Right ventricle myocardium inferior (tissue), 1 donor: ENCODE results near the gene VSIG1. TPM values are rescaled to one million over a fixed set of nuclear protein-coding genes. Genes with fewer than 3 reads are reported as not detected.

Experiments used
- ATAC-seq: fragments of 200-7000 bp; cut with Tn5 transposase; one replicate; pipeline ENCODE4 v1.9.1; 2020; ENCODE audit warnings: mild to moderate bottlenecking, moderate library complexity
- DNase-seq: peaks from one replicate; pipeline ENCODE4 v3.0.0; 2021; ENCODE audit errors: missing footprints
- intact Hi-C: fragments of 100-400 bp; cut with DNase I; formaldehyde crosslinking; loops from one replicate; pipeline ENCODE4 v1.11.0; 2022
- total RNA-seq: library from RNA; stranded (reverse); fragmentation: NEBNext Ultra II Directional; extraction: Animal tissue kit (Norgen Biotek cat#: 25700); gene quantifications from one replicate; pipeline ENCODE4 v1.2.1, GENCODE V29; 2021
- donor health status: DM: no; HTN: yes; CAD: no; lungs with severe emphysema.

VSIG1 gene
- total RNA-seq, 1 donor from 2014 or later = not detected

GRCh38 chrX:108053218-108053617 is 8.4 kb downstream of the VSIG1 start:
- ATAC-seq = no peak
- intact Hi-C loops = no loop called here

GRCh38 chrX:108055546-108055945 is 10.7 kb downstream of the VSIG1 start:
- intact Hi-C loops = no loop called here

More at GRCh38 chrX:108053218-108053617, 8.4 kb downstream of the VSIG1 start:
- no peak for DNase-seq

GRCh38 chrX:108059801-108060200 is 14.9 kb downstream of the VSIG1 start:
- intact Hi-C loops = no loop called here
- DNase-seq (no peak), ATAC-seq (no peak)

More at GRCh38 chrX:108055546-108055945, 10.7 kb downstream of the VSIG1 start:
- ATAC-seq (no peak), DNase-seq (no peak)

GRCh38 chrX:108064001-108064400 is 19.1 kb downstream of the VSIG1 start:
- intact Hi-C loops = no loop called here
- ATAC-seq (no peak), DNase-seq (no peak)

- DNase-seq (no peak), ATAC-seq (no peak)
- intact Hi-C loops = no loop called here
These were observed 19.7 kb downstream of the VSIG1 start for GRCh38 chrX:108064613-108065012.

- DNase-seq = no peak
- ATAC-seq = no peak
- intact Hi-C loops = no loop called here
These were observed 23.3 kb downstream of the VSIG1 start for GRCh38 chrX:108068121-108068520.

GRCh38 chrX:108070891-108071290 is 26.0 kb downstream of the VSIG1 start:
- no peak for DNase-seq
- no peak for ATAC-seq
- intact Hi-C loops = loop anchor here (5.0 kb wide), 1 partner anchor 49 kb away; no protein-coding TSS in a partner anchor

GRCh38 chrX:108071578-108071977 is 26.7 kb downstream of the VSIG1 start:
- intact Hi-C loops = loop anchor here (5.0 kb wide), 1 partner anchor 49 kb away; no protein-coding TSS in a partner anchor
- no peak for ATAC-seq
- DNase-seq = no peak

- DNase-seq (no peak), ATAC-seq (no peak)
- intact Hi-C loops = loop anchor here (5.0 kb wide), 1 partner anchor 50 kb away; no protein-coding TSS in a partner anchor
These were observed 27.9 kb downstream of the VSIG1 start for GRCh38 chrX:108072746-108073145.

- no peak for ATAC-seq
- DNase-seq = no peak
- intact Hi-C loops = no loop called here
These were observed 36.2 kb downstream of the VSIG1 start for GRCh38 chrX:108081110-108081509.

- ATAC-seq (no peak), DNase-seq (no peak)
- intact Hi-C loops = no loop called here
These were observed 42.9 kb downstream of the VSIG1 start for GRCh38 chrX:108087792-108088191.

- intact Hi-C loops = no loop called here
- DNase-seq = no peak
- no peak for ATAC-seq
These were observed 43.6 kb downstream of the VSIG1 start for GRCh38 chrX:108088511-108088910.

GRCh38 chrX:108090491-108091263 is 45.8 kb downstream of the VSIG1 start:
- no peak for ATAC-seq
- intact Hi-C loops = loop anchor here (5.0 kb wide), 1 partner anchor 47 kb away; no protein-coding TSS in a partner anchor
- no peak for DNase-seq

- DNase-seq (peak; percentile 96), ATAC-seq (peak; percentile 99)
- intact Hi-C loops = loop anchor here (5.0 kb wide), 1 partner anchor 46 kb away; no protein-coding TSS in a partner anchor
These were observed 46.5 kb downstream of the VSIG1 start, which contains the start of the genes ATG4A and PSMD10 for GRCh38 chrX:108091264-108091877. ATG4A (plus strand) TSS chrX:108091778; CDS start chrX:108091827, 49 bp downstream. PSMD10 (minus strand) TSS chrX:108091542; CDS start chrX:108091520, 22 bp downstream.

GRCh38 chrX:108091878-108092291 is 47.0 kb downstream of the VSIG1 start:
- intact Hi-C loops = loop anchor here (5.0 kb wide), 1 partner anchor 45 kb away; no protein-coding TSS in a partner anchor
- ATAC-seq (peak; percentile 19), DNase-seq (no peak)

GRCh38 chrX:108097380-108097779 is 52.5 kb downstream of the VSIG1 start:
- intact Hi-C loops = no loop called here
- DNase-seq (no peak), ATAC-seq (no peak)

GRCh38 chrX:108105473-108105872 is 60.6 kb downstream of the VSIG1 start:
- ATAC-seq = no peak
- no peak for DNase-seq
- intact Hi-C loops = no loop called here

- DNase-seq (no peak), ATAC-seq (no peak)
- intact Hi-C loops = no loop called here
These were observed 69.7 kb downstream of the VSIG1 start for GRCh38 chrX:108114541-108114940.

- ATAC-seq (no peak), DNase-seq (no peak)
- intact Hi-C loops = no loop called here
These were observed 73.1 kb downstream of the VSIG1 start for GRCh38 chrX:108117988-108118387.

GRCh38 chrX:108121291-108121690 is 76.4 kb downstream of the VSIG1 start:
- intact Hi-C loops = no loop called here
- DNase-seq (no peak), ATAC-seq (peak; percentile 63)
